HG03469 (cell line): ENCODE results near the gene ZNF304.
"Not testable (repeated sequence)": the region's sequence is repeated elsewhere in the genome, so short reads cannot be mapped to it uniquely, and the experiment has no call there.

Experiments
- ATAC-seq: cut with Tn5 transposase; IDR thresholded peaks from one replicate; pipeline ENCODE4 v1.9.1; 2021; ENCODE audit warnings: mild to moderate bottlenecking, moderate library complexity, moderate number of reproducible peaks; ENCODE audit not compliant: unreplicated experiment

Gene ZNF304

GRCh38 chr19:57359300-57359699 lies 8.2 kb downstream of the ZNF304 start:
- no peak for ATAC-seq

GRCh38 chr19:57362419-57362818 lies 11.3 kb downstream of the ZNF304 start:
- no peak for ATAC-seq

GRCh38 chr19:57362997-57363687 lies 12.1 kb downstream of the ZNF304 start, which contains the start of the genes TRAPPC2B and ZNF547:
TRAPPC2B (plus strand) TSS chr19:57363551; CDS start chr19:57364834, 1,283 bp downstream.
ZNF547 (plus strand) TSS chr19:57363551; CDS start chr19:57368556, 5,005 bp downstream.
- peak; percentile 86 for ATAC-seq

GRCh38 chr19:57363688-57364181 lies 12.7 kb downstream of the ZNF304 start:
- ATAC-seq: no peak

- no peak for ATAC-seq
These were observed 15.7 kb downstream of the ZNF304 start for GRCh38 chr19:57366776-57367175.

GRCh38 chr19:57374179-57374578 lies 23.1 kb downstream of the ZNF304 start:
- no peak for ATAC-seq

GRCh38 chr19:57374647-57375046 lies 23.6 kb downstream of the ZNF304 start:
- not testable (repeated sequence) for ATAC-seq

- no peak for ATAC-seq
These were observed 25.1 kb downstream of the ZNF304 start for GRCh38 chr19:57376151-57376550.

GRCh38 chr19:57377498-57378146 lies 26.6 kb downstream of the ZNF304 start:
- no peak for ATAC-seq

GRCh38 chr19:57380923-57381322 lies 29.9 kb downstream of the ZNF304 start:
- no peak for ATAC-seq

GRCh38 chr19:57382806-57383488 lies 31.9 kb downstream of the ZNF304 start:
- ATAC-seq: no peak

- no peak for ATAC-seq
These were observed 38.2 kb downstream of the ZNF304 start for GRCh38 chr19:57389194-57389729.

GRCh38 chr19:57389730-57390598 lies 38.9 kb downstream of the ZNF304 start, which contains the start of gene ZNF548:
ZNF548 (plus strand) TSS chr19:57389854; CDS start chr19:57390100, 246 bp downstream.
- peak; percentile 96 for ATAC-seq

- ATAC-seq: no peak
These were observed 44.6 kb downstream of the ZNF304 start for GRCh38 chr19:57395710-57396109.

GRCh38 chr19:57398868-57399267 lies 47.8 kb downstream of the ZNF304 start:
- ATAC-seq: no peak

- ATAC-seq: no peak
These were observed 52.9 kb downstream of the ZNF304 start for GRCh38 chr19:57403737-57404563.

GRCh38 chr19:57406516-57407123 lies 55.5 kb downstream of the ZNF304 start:
- ATAC-seq: no peak
